SK-N-SH (cell line): Measurements from ENCODE around the gene DOK6.

ENCODE experiments used
- CHD2 ChIP-seq: fragments of 150-350 bp; IDR thresholded peaks from 2 replicates; pipeline ENCODE4 v1.6.1; 2018; ENCODE audit warnings: low read length; ENCODE audit not compliant: partially characterized antibody
- EP300 ChIP-seq, 2 experiments: IDR thresholded peaks; 2 replicates each; pipeline versions ENCODE4 v1.4.0 to v1.6.1; 2012; ENCODE audit warnings: borderline replicate concordance in 1 of 2, low read depth in 1 of 2, low read length in 1 of 2
- RAD21 ChIP-seq: IDR thresholded peaks from 2 replicates; pipeline ENCODE4 v1.6.1; 2012; ENCODE audit warnings: mild to moderate bottlenecking, low read length
- RCOR1 ChIP-seq: fragments of 150-350 bp; IDR thresholded peaks from 2 replicates; pipeline ENCODE4 v1.6.1; 2017; ENCODE audit warnings: antibody characterized with exemption, low read length
- TF ChIP-seq, protein P1 (sequence below): fragments of 200-600 bp; sonication (generic); IDR thresholded peaks from 2 replicates; pipeline ENCODE4 v1.6.1; 2017; ENCODE audit warnings: antibody characterized with exemption, mild to moderate bottlenecking, moderate library complexity
- TF ChIP-seq, protein P2 (sequence below): IDR thresholded peaks from 2 replicates; pipeline ENCODE4 v1.4.0; 2012; ENCODE audit warnings: low read depth, borderline replicate concordance

- TF ChIP-seq RAD21 (no peak), CHD2 (no peak), EP300 (IDR thresholded peaks at IDR 0.05; ENCODE audit: borderline replicate concordance in 1 of 2, low read depth in 1 of 2, low read length in 1 of 2) (no peak), RCOR1 (no peak)
- TF ChIP-seq, protein P1, sequence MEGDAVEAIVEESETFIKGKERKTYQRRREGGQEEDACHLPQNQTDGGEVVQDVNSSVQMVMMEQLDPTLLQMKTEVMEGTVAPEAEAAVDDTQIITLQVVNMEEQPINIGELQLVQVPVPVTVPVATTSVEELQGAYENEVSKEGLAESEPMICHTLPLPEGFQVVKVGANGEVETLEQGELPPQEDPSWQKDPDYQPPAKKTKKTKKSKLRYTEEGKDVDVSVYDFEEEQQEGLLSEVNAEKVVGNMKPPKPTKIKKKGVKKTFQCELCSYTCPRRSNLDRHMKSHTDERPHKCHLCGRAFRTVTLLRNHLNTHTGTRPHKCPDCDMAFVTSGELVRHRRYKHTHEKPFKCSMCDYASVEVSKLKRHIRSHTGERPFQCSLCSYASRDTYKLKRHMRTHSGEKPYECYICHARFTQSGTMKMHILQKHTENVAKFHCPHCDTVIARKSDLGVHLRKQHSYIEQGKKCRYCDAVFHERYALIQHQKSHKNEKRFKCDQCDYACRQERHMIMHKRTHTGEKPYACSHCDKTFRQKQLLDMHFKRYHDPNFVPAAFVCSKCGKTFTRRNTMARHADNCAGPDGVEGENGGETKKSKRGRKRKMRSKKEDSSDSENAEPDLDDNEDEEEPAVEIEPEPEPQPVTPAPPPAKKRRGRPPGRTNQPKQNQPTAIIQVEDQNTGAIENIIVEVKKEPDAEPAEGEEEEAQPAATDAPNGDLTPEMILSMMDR: no peak
- TF ChIP-seq, protein P2, sequence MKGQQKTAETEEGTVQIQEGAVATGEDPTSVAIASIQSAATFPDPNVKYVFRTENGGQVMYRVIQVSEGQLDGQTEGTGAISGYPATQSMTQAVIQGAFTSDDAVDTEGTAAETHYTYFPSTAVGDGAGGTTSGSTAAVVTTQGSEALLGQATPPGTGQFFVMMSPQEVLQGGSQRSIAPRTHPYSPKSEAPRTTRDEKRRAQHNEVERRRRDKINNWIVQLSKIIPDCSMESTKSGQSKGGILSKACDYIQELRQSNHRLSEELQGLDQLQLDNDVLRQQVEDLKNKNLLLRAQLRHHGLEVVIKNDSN: no peak
Measured at GRCh38 chr18:69894467-69894866, 493.8 kb downstream of the DOK6 start.
